HG03342 (cell line): ENCODE results near the gene GLYR1.

Experiments used
- ATAC-seq: cut with Tn5 transposase; IDR thresholded peaks from one replicate; pipeline ENCODE4 v1.9.1; 2021; ENCODE audit warnings: mild to moderate bottlenecking, moderate library complexity; ENCODE audit not compliant: unreplicated experiment

GLYR1 gene

GRCh38 chr16:4813251-4814003, 33.7 kb downstream of the GLYR1 start:
- ATAC-seq: no peak

GRCh38 chr16:4811773-4812172, 35.3 kb downstream of the GLYR1 start:
- ATAC-seq: no peak

GRCh38 chr16:4811242-4811641, 35.8 kb downstream of the GLYR1 start:
- no peak for ATAC-seq

GRCh38 chr16:4806280-4806679, 40.8 kb downstream of the GLYR1 start:
- no peak for ATAC-seq

GRCh38 chr16:4805231-4805630, 41.9 kb downstream of the GLYR1 start:
- no peak for ATAC-seq

- no peak for ATAC-seq
Measured at GRCh38 chr16:4803898-4804762, 43.0 kb downstream of the GLYR1 start.

- no peak for ATAC-seq
Measured at GRCh38 chr16:4803401-4803844, 43.7 kb downstream of the GLYR1 start.

GRCh38 chr16:4802659-4803287, 44.3 kb downstream of the GLYR1 start:
- peak; percentile 91 for ATAC-seq

- ATAC-seq: peak; percentile 56
Measured at GRCh38 chr16:4801962-4802658, 45.0 kb downstream of the GLYR1 start, which contains the start of gene ROGDI. TSS of gene ROGDI (minus strand) at chr16:4802633. CDS start at chr16:4802571, 62 bp downstream.

- peak; percentile 0 for ATAC-seq
Measured at GRCh38 chr16:4801051-4801961, 45.8 kb downstream of the GLYR1 start.

- no peak for ATAC-seq
Measured at GRCh38 chr16:4800290-4801041, 46.6 kb downstream of the GLYR1 start.

GRCh38 chr16:4799171-4799855, 47.8 kb downstream of the GLYR1 start:
- no peak for ATAC-seq

GRCh38 chr16:4798456-4798855, 48.6 kb downstream of the GLYR1 start:
- no peak for ATAC-seq

- ATAC-seq: no peak
Measured at GRCh38 chr16:4797805-4798252, 49.3 kb downstream of the GLYR1 start.

- ATAC-seq: no peak
Measured at GRCh38 chr16:4796982-4797804, 49.9 kb downstream of the GLYR1 start.

GRCh38 chr16:4795828-4796572, 51.1 kb downstream of the GLYR1 start:
- ATAC-seq: no peak
